Naive B cell (primary cell): ENCODE data around the gene FRMPD3. TPM values are rescaled to one million over a fixed set of nuclear protein-coding genes. Genes with fewer than 3 reads are reported as not detected.
A peak's percentile ranks its signal among the peaks of the same experiment; 100 is the strongest.

ENCODE experiments used
- ATAC-seq, 2 donors: fragments of 150-1000 bp; cut with Tn5 transposase; 2 replicates each; pipeline ENCODE4 v1.10.0; 2021; ENCODE audit warnings: low read depth in 2 of 2, mild to moderate bottlenecking in 2 of 2, moderate library complexity in 2 of 2
- DNase-seq: peaks from one replicate; pipeline ENCODE4 v3.0.0; 2022
- H3K27ac Mint-ChIP-seq, 6 donors: one replicate each; pipeline ENCODE4 v1.8.0; 2020 to 2022; ENCODE audit warnings: mild to moderate bottlenecking in 6 of 6, mixed read lengths in 6 of 6, moderate library complexity in 5 of 6, inconsistent platforms in 2 of 6
- H3K27me3 Mint-ChIP-seq, 3 donors: one replicate each; pipeline ENCODE4 v1.8.0; 2021 to 2022; ENCODE audit warnings: mixed read lengths in 3 of 3, mild to moderate bottlenecking in 1 of 3
- H3K36me3 Mint-ChIP-seq, 2 donors: one replicate each; pipeline ENCODE4 v1.8.0; 2020 to 2022; ENCODE audit warnings: mixed read lengths in 2 of 2, inconsistent platforms in 1 of 2, mild to moderate bottlenecking in 1 of 2
- H3K4me1 Mint-ChIP-seq, 3 donors: one replicate each; pipeline ENCODE4 v1.8.0; 2020 to 2022; ENCODE audit warnings: mixed read lengths in 3 of 3, inconsistent platforms in 1 of 3, mild to moderate bottlenecking in 1 of 3, moderate library complexity in 1 of 3
- H3K4me3 Mint-ChIP-seq, 8 donors: one replicate each; pipeline ENCODE4 v1.8.0; 2020 to 2022; ENCODE audit warnings: mild to moderate bottlenecking in 8 of 8, mixed read lengths in 8 of 8, moderate library complexity in 8 of 8, inconsistent platforms in 2 of 8
- H3K9me3 Mint-ChIP-seq, 7 donors: one replicate each; pipeline ENCODE4 v1.8.0; 2020 to 2022; ENCODE audit warnings: mixed read lengths in 7 of 7, mild to moderate bottlenecking in 5 of 7, inconsistent platforms in 2 of 7, moderate library complexity in 1 of 7
- polyA plus RNA-seq, 6 donors: library from polyadenylated mRNA; unstranded; fragments of 300-500 nt; fragmentation: Illumina TruSeq; gene quantifications; one replicate each; pipeline ENCODE4 v1.2.3, GENCODE V29; 2021; ENCODE audit warnings: low read depth in 6 of 6

FRMPD3 gene
- polyA plus RNA-seq = under 1 TPM in 4 of 6 donors, not detected in 2; 0.03 to 0.53 (median 0.08) TPM

DNA sequence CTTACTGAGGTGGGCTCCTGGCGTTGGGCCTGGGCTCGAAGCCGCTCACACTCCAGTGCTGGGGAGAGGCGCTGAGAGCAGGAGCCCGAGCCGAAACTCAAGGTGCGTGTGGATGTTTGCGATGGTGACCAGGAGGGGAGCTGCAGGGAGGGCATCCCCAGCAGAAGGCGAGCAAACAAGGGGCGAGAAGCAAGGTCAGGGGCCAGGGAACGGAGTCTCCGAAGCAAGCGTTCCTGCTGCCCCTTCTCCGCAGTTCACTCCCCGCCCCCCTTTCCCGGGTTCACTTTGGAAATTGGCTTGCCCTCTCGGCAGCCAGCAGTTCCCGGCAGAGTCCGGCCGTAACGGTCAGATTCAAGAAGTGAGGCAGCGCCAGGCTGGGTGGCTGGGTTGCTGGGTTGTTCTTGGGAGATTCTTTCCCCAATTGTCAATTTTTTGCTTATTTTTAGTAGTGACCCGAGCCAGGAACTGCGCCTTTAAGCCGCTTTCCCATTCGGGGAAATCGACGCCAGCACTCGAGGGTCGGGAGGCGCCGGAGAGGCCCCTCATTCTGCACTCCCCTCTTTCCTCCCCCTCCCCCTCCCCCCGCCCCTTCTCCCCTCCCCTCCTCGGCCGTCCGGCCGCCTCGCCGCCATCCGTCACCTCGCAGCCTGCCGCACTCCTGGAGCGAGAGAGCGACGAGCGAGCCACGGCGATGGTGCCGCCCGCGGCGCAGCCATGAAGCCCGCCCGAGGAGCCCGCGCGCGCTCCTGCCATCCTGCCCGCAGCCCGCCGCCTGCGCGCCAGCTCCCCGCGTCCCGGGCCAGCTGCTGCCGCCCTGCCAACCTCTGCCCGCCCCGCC lies at the start of gene FRMPD3:
Gene FRMPD3, plus strand, starts transcription at position 655 of the 838 bp plus-strand sequence. CDS start 76,937 bp downstream, outside the sequence.
- peak; percentile 10 for DNase-seq
- H3K4me1 Mint-ChIP-seq = peaks cover 25 to 40% (median 36%) of the 10 kb centered on the region in 3 donors

DNA sequence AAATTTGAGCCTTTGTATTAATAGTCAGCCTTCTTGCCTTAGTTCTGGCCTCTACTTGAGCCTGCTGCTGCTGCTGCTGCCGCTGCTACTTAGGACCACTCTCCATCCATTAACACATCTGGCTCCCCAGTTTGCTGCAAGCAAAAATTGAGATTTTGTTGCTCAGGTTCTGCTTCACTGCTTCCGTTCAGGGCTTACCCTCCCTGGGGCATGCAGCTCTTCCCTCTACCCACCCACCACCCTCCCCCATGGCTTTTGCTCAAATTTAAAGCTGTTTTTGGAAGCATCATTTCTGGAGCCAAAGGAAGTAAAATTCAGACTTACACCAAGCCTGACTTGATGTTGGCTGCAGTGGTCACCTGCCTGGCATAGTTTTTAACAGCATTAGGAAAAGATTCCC lies 28.9 kb upstream of the FRMPD3 start:
- no peak overlapping the region for H3K27ac Mint-ChIP-seq
- peaks cover 0 to 13% (median 5%) of the 10 kb centered on the region in 7 donors for H3K9me3 Mint-ChIP-seq
- no peak overlapping the region for H3K4me3 Mint-ChIP-seq
- peaks cover 0 to 7% of the 10 kb centered on the region in 2 donors for H3K36me3 Mint-ChIP-seq
- no peak for DNase-seq
- H3K4me1 Mint-ChIP-seq = peaks cover 0 to 4% (median 0%) of the 10 kb centered on the region in 3 donors
- H3K27me3 Mint-ChIP-seq = peaks cover 22 to 43% (median 38%) of the 10 kb centered on the region in 3 donors
- no peak for ATAC-seq

More for the DNA sequence above, at the start of gene FRMPD3:
- ATAC-seq = peak; percentile 33 to 46
- Mint-ChIP-seq H3K27me3 (peaks cover 0 to 43% (median 15%) of the 10 kb centered on the region in 3 donors), H3K4me3 (peak within 1 kb of the TSS; percentile 79 to 95 (median 90)), H3K27ac (peak within 1 kb of the TSS; percentile 56 to 98 (median 84)), H3K36me3 (peaks cover 0 to 7% of the 10 kb centered on the region in 2 donors), H3K9me3 (peaks cover 0 to 5% (median 0%) of the 10 kb centered on the region in 7 donors)

DNA sequence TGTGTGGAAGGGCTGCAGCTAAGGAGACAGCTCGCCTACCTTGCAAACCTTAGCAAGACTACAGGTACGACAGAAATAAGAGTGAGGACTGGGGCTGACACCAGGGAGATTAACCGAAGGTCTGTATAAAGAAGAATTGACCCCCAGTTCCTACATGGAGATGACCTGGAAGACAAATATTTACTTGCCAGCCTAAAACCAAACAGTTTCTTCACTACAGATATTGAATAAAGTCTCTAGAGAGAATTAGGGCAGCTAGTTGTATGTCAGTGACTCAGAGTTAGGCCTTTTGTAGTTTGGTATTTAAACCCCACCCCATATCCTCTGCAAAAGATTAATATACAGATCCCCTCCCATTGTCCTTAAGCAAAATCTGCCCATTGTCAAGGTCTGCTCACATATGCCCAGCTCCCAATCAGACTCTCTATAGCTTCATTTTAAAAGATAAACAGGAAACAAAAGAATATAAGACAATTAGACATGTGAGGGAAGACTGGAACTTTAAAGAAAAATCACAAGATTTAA lies 28.1 kb upstream of the FRMPD3 start:
- H3K9me3 Mint-ChIP-seq = peaks cover 0 to 14% (median 6%) of the 10 kb centered on the region in 7 donors
- ATAC-seq (no peak), DNase-seq (no peak)
- peaks cover 22 to 40% (median 38%) of the 10 kb centered on the region in 3 donors for H3K27me3 Mint-ChIP-seq
- H3K36me3 Mint-ChIP-seq = peaks cover 0 to 7% of the 10 kb centered on the region in 2 donors
- H3K4me1 Mint-ChIP-seq = peaks cover 0 to 4% (median 0%) of the 10 kb centered on the region in 3 donors
- no peak overlapping the region for H3K4me3 Mint-ChIP-seq
- H3K27ac Mint-ChIP-seq = peak overlapping the region in 2 of 6 donors; percentile 2 to 51

DNA sequence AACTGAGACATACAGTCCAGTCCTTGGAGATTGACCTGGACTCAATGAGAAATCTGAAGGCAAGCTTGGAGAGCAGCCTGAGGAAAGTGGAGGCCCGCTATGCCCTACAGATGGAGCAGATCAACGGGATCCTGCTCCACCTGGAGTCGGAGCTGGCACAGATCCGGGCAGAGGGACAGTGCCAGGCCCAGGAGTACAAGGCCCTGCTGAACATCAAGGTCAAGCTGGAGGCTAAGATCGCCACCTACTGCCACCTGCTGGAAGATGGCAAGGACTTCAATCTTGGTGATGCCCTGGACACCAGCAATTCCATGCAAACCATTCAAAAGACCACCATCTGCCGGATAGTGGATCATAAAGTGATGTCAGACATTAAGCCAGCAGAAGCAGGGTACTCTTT lies 20.4 kb upstream of the FRMPD3 start:
- Mint-ChIP-seq H3K27me3 (peaks cover 8 to 17% (median 8%) of the 10 kb centered on the region in 3 donors), H3K4me1 (no peaks in the 10 kb centered on the region), H3K36me3 (peaks cover 0 to 7% of the 10 kb centered on the region in 2 donors), H3K27ac (peak overlapping the region in 2 of 6 donors; percentile 65 to 87), H3K4me3 (peak overlapping the region in 1 of 8 donors; percentile 61), H3K9me3 (peaks cover 0 to 20% (median 10%) of the 10 kb centered on the region in 7 donors)
- peak; percentile 6 for DNase-seq
- ATAC-seq = no peak

DNA sequence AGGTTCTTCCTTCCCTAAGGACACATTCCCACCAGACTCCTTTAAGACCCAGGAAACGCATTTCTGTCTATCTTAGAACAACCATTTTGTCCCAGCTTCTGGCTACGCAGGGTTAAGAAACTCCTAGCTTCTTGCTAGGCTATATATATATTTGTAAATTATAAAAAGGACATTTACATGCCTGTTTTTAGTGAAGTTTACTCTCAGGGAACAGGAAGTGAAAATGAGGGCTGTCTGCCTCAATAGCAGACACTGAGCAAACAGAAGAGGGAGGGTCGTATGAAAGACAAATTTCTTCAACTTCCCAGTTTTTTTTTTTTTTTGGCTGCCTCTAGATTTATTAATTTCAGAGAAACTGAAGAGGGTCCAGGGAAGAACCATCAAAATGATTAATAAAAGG lies 9.3 kb upstream of the FRMPD3 start:
- DNase-seq (peak; percentile 17), ATAC-seq (peak; percentile 47 to 61)
- H3K4me1 Mint-ChIP-seq = peaks cover 31 to 50% (median 46%) of the 10 kb centered on the region in 3 donors
- no peaks in the 10 kb centered on the region for H3K36me3 Mint-ChIP-seq
- H3K9me3 Mint-ChIP-seq = peaks cover 0 to 2% (median 0%) of the 10 kb centered on the region in 7 donors
- peak overlapping the region; percentile 3 to 88 (median 38) for H3K27ac Mint-ChIP-seq
- peaks cover 0 to 19% (median 7%) of the 10 kb centered on the region in 3 donors for H3K27me3 Mint-ChIP-seq
- H3K4me3 Mint-ChIP-seq = peak overlapping the region in 7 of 8 donors; percentile 11 to 81 (median 56)

DNA sequence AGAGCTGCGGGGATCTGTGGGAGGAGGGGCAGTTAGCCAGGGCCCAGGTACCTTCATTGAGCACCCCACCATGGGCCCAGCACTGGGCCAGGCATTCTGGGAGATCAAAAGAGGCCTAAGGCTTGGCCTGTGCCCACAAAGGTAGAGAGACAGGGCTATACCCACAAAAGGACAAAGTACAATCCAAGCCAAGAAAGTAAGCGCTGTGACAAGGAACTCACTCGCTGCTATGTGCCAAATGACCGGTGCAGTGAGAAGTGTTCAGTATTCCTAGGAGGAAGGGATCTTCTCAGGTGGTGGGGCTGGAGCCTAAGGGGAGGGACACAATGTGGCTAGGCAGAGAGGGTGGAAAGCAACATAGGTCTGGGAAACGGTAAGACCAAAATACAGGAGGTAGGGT lies 8.8 kb upstream of the FRMPD3 start:
- H3K4me3 Mint-ChIP-seq = peak overlapping the region; percentile 11 to 81 (median 57)
- no peaks in the 10 kb centered on the region for H3K36me3 Mint-ChIP-seq
- peaks cover 0 to 19% (median 7%) of the 10 kb centered on the region in 3 donors for H3K27me3 Mint-ChIP-seq
- H3K27ac Mint-ChIP-seq = peak overlapping the region in 4 of 6 donors; percentile 19 to 88 (median 66)
- DNase-seq (no peak), ATAC-seq (no peak)
- peaks cover 0 to 2% (median 0%) of the 10 kb centered on the region in 7 donors for H3K9me3 Mint-ChIP-seq
- peaks cover 31 to 54% (median 49%) of the 10 kb centered on the region in 3 donors for H3K4me1 Mint-ChIP-seq

DNA sequence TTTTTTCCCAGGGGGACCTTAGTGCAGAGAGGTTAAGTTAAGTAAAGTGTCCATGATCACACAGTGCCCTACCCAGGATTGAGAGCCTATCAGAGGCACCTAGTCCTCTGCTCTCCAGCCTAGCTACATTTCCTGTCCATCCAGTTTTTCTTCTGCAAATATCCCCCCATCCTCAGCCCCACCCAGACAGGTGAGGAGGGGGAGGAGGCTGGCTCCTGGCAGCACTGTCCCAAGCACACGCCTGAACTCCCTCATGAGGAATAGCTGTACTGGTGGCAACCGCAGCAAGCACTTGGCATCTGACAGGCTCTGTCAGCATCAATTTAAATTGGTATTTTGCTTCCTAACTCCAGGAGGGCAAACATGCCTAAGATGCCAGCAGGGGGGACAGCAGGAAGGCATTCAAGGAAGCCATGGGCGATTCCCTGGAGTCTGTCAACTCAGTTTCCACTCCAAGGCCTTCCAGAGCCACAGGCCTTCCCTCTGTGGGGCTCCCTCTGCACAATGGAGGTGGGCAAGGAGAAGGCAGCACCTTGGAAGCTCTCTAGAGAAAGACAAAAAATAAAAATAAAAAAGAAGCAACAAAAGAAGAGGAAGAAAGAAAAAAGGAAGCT lies 6.4 kb upstream of the FRMPD3 start:
- Mint-ChIP-seq H3K36me3 (no peaks in the 10 kb centered on the region), H3K27ac (peak overlapping the region in 2 of 6 donors; percentile 38 to 71), H3K27me3 (peaks cover 0 to 16% (median 0%) of the 10 kb centered on the region in 3 donors), H3K9me3 (peaks cover 0 to 2% (median 0%) of the 10 kb centered on the region in 7 donors), H3K4me1 (peaks cover 31 to 56% (median 48%) of the 10 kb centered on the region in 3 donors), H3K4me3 (peak overlapping the region in 2 of 8 donors; percentile 29 to 41)
- no peak for ATAC-seq
- DNase-seq = no peak

DNA sequence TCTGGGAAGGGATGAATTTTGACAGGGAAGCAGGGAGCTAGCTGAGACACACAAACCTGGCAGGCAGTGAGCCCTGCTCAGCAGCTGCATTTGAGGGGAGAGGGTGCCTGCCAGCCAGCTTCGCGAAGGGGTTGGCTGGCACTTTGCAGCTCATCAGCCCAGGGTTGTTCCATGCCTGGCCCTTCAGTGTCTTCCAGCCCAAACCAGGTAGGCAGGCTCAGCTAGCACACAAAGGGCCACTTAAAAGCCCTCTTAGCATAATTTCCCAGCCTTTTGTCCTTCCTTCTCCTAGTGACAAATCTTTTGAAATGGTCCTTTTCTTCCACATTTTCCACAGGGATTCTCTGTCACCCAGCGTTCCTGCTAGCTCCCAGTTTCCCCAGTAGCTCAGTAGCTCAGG lies 4.3 kb upstream of the FRMPD3 start:
- Mint-ChIP-seq H3K4me1 (peaks cover 28 to 52% (median 44%) of the 10 kb centered on the region in 3 donors), H3K36me3 (peaks cover 0 to under 1% of the 10 kb centered on the region in 2 donors), H3K4me3 (no peak overlapping the region), H3K9me3 (peaks cover 0 to 2% (median 0%) of the 10 kb centered on the region in 7 donors), H3K27ac (peak overlapping the region in 2 of 6 donors; percentile 6 to 75), H3K27me3 (peaks cover 0 to 20% (median under 1%) of the 10 kb centered on the region in 3 donors)
- DNase-seq (no peak), ATAC-seq (no peak)

DNA sequence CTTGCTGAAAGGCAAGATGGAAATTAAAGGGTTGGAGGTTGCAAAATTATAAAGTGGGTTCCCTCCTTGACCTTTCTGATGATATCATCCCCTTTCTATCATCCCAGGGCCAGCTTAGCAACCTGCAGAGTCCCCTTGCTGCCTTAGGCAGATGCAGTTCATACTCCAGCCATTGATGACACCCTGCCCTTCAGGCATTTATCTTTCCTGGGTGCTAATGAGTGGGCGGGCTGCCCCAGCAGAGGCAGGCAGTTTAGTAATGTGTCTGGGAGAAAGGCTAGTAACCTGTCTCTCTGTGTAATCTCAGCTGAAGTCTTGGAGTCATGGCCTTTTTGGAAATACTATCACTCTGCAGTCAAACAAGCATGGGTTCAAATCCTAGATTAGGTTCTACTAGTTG lies 3.8 kb upstream of the FRMPD3 start:
- DNase-seq = no peak
- Mint-ChIP-seq H3K36me3 (peaks cover 0 to 5% of the 10 kb centered on the region in 2 donors), H3K9me3 (peaks cover 0 to 2% (median 0%) of the 10 kb centered on the region in 7 donors), H3K27me3 (peaks cover 0 to 24% (median 5%) of the 10 kb centered on the region in 3 donors), H3K27ac (peak overlapping the region in 2 of 6 donors; percentile 6 to 75), H3K4me3 (no peak overlapping the region), H3K4me1 (peaks cover 27 to 51% (median 44%) of the 10 kb centered on the region in 3 donors)
- ATAC-seq = no peak

DNA sequence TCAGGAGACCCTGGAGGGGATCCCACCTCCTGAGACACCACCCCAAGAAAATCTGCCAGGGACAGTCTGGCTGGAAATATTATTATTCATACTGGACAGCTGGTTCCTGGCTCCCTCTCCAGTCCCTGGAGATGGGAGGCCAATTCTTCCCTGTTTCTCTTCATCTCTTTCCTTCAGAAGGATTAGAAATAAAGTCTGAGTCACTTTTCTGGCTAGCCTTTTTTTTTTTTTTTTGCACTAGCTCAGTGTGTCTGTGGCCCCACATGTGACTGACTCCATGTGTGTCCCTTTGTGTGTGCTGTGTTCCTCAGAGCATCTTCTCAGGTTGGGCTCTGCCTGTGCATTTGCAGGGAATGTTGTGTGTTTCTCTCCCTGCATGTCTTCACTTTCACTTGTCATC lies 1.8 kb upstream of the FRMPD3 start:
- peaks cover 0 to 43% (median 15%) of the 10 kb centered on the region in 3 donors for H3K27me3 Mint-ChIP-seq
- peak overlapping the region in 1 of 8 donors; percentile 39 for H3K4me3 Mint-ChIP-seq
- no peak overlapping the region for H3K27ac Mint-ChIP-seq
- no peak for ATAC-seq
- no peak for DNase-seq
- peaks cover 0 to 7% of the 10 kb centered on the region in 2 donors for H3K36me3 Mint-ChIP-seq
- H3K9me3 Mint-ChIP-seq = peaks cover 0 to 5% (median 0%) of the 10 kb centered on the region in 7 donors
- H3K4me1 Mint-ChIP-seq = peaks cover 28 to 56% (median 44%) of the 10 kb centered on the region in 3 donors

DNA sequence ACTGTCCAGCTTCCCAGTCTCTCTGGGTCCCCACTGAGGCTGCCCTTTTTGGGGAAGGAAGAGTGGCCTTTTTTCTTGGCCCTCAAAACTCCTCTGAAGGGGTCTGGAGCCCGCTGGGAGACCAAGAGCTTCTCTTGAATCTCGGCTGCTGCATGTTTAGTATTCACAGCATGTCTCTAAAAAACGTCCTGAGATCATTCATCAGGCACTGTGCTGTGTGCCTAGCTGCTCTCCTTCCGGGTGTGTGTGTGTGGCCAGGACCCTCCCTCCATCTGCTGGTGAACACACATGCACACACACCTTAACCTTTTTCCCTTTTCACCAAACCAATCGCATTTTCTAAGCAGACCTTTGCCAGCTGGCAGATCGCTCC lies 841 bp upstream of the FRMPD3 start:
- H3K4me1 Mint-ChIP-seq = peaks cover 28 to 46% (median 41%) of the 10 kb centered on the region in 3 donors
- no peak for DNase-seq
- H3K27ac Mint-ChIP-seq = peak overlapping the region in 5 of 6 donors; percentile 13 to 84 (median 69)
- H3K9me3 Mint-ChIP-seq = peaks cover 0 to 5% (median 0%) of the 10 kb centered on the region in 7 donors
- peak overlapping the region; percentile 79 to 95 (median 84) for H3K4me3 Mint-ChIP-seq
- ATAC-seq = peak in 1 of 2 donors; percentile 5
- peaks cover 0 to 7% of the 10 kb centered on the region in 2 donors for H3K36me3 Mint-ChIP-seq
- peaks cover 0 to 44% (median 15%) of the 10 kb centered on the region in 3 donors for H3K27me3 Mint-ChIP-seq

DNA sequence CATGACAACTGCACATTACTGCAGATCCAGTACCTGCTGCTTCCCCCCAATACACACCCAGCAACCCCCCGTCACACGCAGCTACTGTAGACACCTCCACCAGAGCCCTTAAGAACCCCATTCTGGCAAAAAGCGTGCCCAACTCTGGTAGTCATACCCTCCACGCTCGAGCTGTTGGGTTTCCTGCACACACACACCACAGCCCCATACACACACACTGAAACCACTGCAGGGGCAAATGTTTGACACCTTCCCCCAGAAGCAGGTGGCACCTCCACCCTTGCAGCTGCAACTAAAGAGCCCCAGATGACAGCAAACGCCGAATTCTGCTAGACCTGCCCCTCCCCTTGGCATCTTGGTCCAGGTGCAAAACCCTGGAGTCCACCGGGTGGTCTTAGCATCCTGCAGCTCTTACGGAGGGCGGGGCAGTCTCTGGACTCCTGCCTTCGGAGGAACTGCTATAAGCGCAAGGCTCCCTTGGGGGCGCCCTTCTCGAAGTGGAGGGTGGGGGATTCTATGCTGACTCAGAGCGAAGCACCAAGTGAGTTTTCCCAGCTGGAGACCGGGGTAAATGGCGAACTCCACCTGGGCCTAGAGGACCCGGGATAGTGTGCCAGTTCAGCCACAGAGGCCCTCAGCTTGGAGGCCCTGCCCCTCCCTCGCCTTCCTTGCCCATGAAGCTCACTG lies 1.5 kb downstream of the FRMPD3 start:
- peak; percentile 37 to 43 for ATAC-seq
- H3K36me3 Mint-ChIP-seq = peaks cover 0 to 7% of the 10 kb centered on the region in 2 donors
- H3K9me3 Mint-ChIP-seq = peaks cover 0 to 5% (median 0%) of the 10 kb centered on the region in 7 donors
- peaks cover 19 to 26% (median 23%) of the 10 kb centered on the region in 3 donors for H3K4me1 Mint-ChIP-seq
- H3K4me3 Mint-ChIP-seq = peak overlapping the region; percentile 75 to 94 (median 85)
- peak; percentile 25 for DNase-seq
- peak overlapping the region in 5 of 6 donors; percentile 56 to 98 (median 61) for H3K27ac Mint-ChIP-seq
- peaks cover 0 to 35% (median 20%) of the 10 kb centered on the region in 3 donors for H3K27me3 Mint-ChIP-seq
